MM.1S (cell line): ENCODE measurements around the gene FCN3.

Experiments
- EZH2phosphoT487 ChIP-seq: fragments of 300-600 bp; sonication (generic); IDR thresholded peaks from 2 replicates; pipeline ENCODE4 v1.6.1; 2018; ENCODE audit warnings: antibody characterized with exemption, low read length
- TF ChIP-seq, protein P1 (sequence below): fragments of 300-600 bp; sonication (generic); IDR thresholded peaks from 2 replicates; pipeline ENCODE4 v1.5.1; 2016; ENCODE audit warnings: antibody characterized with exemption, low read length, mixed read lengths

DNA sequence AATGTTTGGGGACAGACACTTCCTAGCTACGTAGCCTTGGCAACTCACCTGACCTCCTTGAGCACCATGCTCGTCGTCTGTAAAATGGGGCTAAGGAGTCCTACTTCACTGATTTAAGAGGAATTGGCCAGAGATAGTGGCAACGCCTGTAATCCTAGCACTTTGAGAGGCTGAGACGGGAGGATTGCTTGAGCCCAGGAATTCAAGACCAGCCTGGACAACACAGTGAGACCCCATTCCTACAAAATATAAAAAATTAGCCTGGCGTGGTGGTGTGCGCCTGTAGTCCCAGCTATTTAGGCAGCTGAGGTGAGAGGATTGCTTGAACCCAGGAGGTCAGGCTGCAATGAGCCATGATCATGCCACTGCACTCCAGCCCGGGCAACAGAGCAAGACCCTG is 28.3 kb downstream of the FCN3 start:
- TF ChIP-seq, protein P1, sequence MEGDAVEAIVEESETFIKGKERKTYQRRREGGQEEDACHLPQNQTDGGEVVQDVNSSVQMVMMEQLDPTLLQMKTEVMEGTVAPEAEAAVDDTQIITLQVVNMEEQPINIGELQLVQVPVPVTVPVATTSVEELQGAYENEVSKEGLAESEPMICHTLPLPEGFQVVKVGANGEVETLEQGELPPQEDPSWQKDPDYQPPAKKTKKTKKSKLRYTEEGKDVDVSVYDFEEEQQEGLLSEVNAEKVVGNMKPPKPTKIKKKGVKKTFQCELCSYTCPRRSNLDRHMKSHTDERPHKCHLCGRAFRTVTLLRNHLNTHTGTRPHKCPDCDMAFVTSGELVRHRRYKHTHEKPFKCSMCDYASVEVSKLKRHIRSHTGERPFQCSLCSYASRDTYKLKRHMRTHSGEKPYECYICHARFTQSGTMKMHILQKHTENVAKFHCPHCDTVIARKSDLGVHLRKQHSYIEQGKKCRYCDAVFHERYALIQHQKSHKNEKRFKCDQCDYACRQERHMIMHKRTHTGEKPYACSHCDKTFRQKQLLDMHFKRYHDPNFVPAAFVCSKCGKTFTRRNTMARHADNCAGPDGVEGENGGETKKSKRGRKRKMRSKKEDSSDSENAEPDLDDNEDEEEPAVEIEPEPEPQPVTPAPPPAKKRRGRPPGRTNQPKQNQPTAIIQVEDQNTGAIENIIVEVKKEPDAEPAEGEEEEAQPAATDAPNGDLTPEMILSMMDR: no peak
- no peak for TF ChIP-seq EZH2phosphoT487
